HL-60 (cell line): ENCODE results near the gene MMP2.

Experiments
- GABPA ChIP-seq: IDR thresholded peaks from 2 replicates; pipeline ENCODE4 v1.6.1; 2012; ENCODE audit warnings: low read depth
- TF ChIP-seq, protein P1 (sequence below): IDR thresholded peaks from one replicate; pipeline ENCODE4 v1.5.1; 2011; ENCODE audit warnings: low read length, control low read depth, inconsistent platforms; ENCODE audit not compliant: insufficient read depth

DNA sequence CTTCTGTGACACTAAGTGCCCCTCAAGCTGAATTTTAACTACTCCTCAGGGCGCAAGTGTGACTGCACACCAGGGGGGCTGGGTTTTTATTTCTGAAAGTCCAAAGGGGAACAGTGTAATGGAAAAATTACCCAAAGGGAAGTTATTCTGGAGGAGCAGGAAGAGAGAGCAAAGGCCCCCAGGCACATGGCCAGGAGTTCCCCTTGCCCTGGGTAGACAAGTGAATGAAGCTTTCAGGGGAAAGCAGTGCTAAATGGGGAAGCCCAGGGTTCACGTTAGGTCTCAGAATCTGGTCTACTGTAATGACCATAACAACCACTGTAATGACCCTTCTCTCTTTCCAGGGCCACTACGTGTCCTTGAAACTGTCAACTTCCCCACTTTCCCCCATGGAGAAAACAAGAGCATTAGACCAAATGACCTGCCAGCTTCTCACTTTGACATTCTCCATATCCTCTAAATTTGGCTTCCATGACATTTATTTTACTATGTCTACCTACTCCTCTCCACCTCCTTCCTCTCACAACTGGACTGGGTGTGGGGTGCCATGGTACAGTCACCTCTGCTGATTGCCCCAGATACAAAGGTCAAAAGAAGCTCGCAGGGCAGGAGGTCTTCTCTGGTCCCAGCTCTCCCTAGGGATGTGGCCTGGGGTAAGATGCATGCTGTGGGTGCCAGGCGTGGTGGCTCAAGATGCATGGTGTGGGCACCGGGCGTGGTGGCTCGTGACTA is 34.1 kb upstream of the MMP2 start:
- TF ChIP-seq, protein P1, sequence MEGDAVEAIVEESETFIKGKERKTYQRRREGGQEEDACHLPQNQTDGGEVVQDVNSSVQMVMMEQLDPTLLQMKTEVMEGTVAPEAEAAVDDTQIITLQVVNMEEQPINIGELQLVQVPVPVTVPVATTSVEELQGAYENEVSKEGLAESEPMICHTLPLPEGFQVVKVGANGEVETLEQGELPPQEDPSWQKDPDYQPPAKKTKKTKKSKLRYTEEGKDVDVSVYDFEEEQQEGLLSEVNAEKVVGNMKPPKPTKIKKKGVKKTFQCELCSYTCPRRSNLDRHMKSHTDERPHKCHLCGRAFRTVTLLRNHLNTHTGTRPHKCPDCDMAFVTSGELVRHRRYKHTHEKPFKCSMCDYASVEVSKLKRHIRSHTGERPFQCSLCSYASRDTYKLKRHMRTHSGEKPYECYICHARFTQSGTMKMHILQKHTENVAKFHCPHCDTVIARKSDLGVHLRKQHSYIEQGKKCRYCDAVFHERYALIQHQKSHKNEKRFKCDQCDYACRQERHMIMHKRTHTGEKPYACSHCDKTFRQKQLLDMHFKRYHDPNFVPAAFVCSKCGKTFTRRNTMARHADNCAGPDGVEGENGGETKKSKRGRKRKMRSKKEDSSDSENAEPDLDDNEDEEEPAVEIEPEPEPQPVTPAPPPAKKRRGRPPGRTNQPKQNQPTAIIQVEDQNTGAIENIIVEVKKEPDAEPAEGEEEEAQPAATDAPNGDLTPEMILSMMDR, result no peak
- no peak for TF ChIP-seq GABPA
